Endodermal cell (in vitro differentiated cells): ENCODE measurements around the gene TCTN1. TPM values are rescaled to one million over a fixed set of nuclear protein-coding genes. Genes with fewer than 3 reads are reported as not detected.

Experiments
- DNase-seq: peaks from one replicate; pipeline ENCODE4 v3.0.0-alpha.2; 2017
- H3K27ac ChIP-seq: 2 replicates; pipeline ENCODE4 v1.5.1; 2013; ENCODE audit warnings: mild to moderate bottlenecking, low read depth, low read length, moderate library complexity
- H3K27me3 ChIP-seq: 2 replicates; pipeline ENCODE4 v1.6.1; 2013; ENCODE audit warnings: mild to moderate bottlenecking, low read length, moderate library complexity; ENCODE audit not compliant: insufficient read depth, control insufficient read depth, poor library complexity, severe bottlenecking
- H3K36me3 ChIP-seq: 2 replicates; pipeline ENCODE4 v1.7.0; 2013; ENCODE audit warnings: mild to moderate bottlenecking, low read length, moderate library complexity; ENCODE audit not compliant: control insufficient read depth, insufficient read depth
- H3K4me1 ChIP-seq: one replicate; pipeline ENCODE4 v1.7.0; 2013; ENCODE audit warnings: low read length; ENCODE audit not compliant: control insufficient read depth, insufficient read depth
- H3K4me3 ChIP-seq: 2 replicates; pipeline ENCODE4 v1.5.1; 2013; ENCODE audit warnings: mild to moderate bottlenecking, low read length, moderate library complexity
- H3K9ac ChIP-seq: 2 replicates; pipeline ENCODE4 v1.6.1; 2013; ENCODE audit warnings: mild to moderate bottlenecking, low read length, moderate library complexity; ENCODE audit not compliant: poor library complexity, severe bottlenecking; ENCODE audit errors: extremely low read depth
- H3K9me3 ChIP-seq: 2 replicates; pipeline ENCODE4 v1.6.1; 2013; ENCODE audit warnings: mild to moderate bottlenecking, low read length, moderate library complexity; ENCODE audit not compliant: control insufficient read depth
- H3K27ac Mint-ChIP-seq: 2 replicates; pipeline ENCODE4 v1.8.0; 2020; ENCODE audit warnings: mixed read lengths
- H3K27me3 Mint-ChIP-seq: 2 replicates; pipeline ENCODE4 v1.8.0; 2021; ENCODE audit warnings: mild to moderate bottlenecking, mixed read lengths; ENCODE audit not compliant: insufficient read depth
- H3K36me3 Mint-ChIP-seq: 2 replicates; pipeline ENCODE4 v1.8.0; 2020; ENCODE audit warnings: low read depth, mixed read lengths
- H3K4me1 Mint-ChIP-seq: 2 replicates; pipeline ENCODE4 v1.8.0; 2020; ENCODE audit warnings: mixed read lengths
- H3K4me3 Mint-ChIP-seq: 2 replicates; pipeline ENCODE4 v1.8.0; 2020; ENCODE audit warnings: mild to moderate bottlenecking, moderate library complexity, mixed read lengths
- H3K9me3 Mint-ChIP-seq: 2 replicates; pipeline ENCODE4 v1.8.0; 2020; ENCODE audit warnings: mild to moderate bottlenecking, mixed read lengths
- WGBS, 2 experiments: methylation state at CpG; one replicate each; pipeline versions ENCODE4 v1.1.5 to v1.1.7; 2013; ENCODE audit warnings: missing lambda C conversion rate in 2 of 2, mixed read lengths in 1 of 2; ENCODE audit not compliant: insufficient coverage in 1 of 2, insufficient read length in 1 of 2; 5-methylcytosine and 5-hydroxymethylcytosine counted together
- long read RNA-seq, 4 experiments: library from polyadenylated mRNA in 2 of 4; library from RNA in 1 of 4; library from capped mRNA in 1 of 4; stranded (forward) in 3 of 4; unstranded in 1 of 4; transcript quantifications; one replicate each; pipeline ENCODE4 v2.0.0, GENCODE V29; 2020 to 2021; ENCODE audit warnings: inconsistent platforms in 1 of 4
- polyA plus RNA-seq, 2 experiments: library from polyadenylated mRNA; stranded (reverse); fragments of 50-300 nt; gene quantifications; one replicate each; pipeline ENCODE4 v1.2.3, GENCODE V29; 2013
- total RNA-seq, 2 donors: library from RNA; stranded (reverse); fragmentation: NEBNext Ultra II Directional in 1 of 2; extraction: Animal tissue kit (Norgen Biotek cat#: 25700) in 1 of 2; gene quantifications; 2 replicates in 1 of 2; 3 replicates in 1 of 2; pipeline ENCODE4 v1.2.1, GENCODE V29; 2021
- TF ChIP-seq, protein P1 (sequence below): fragments of 200-600 bp; sonication (generic); conservative IDR thresholded peaks from 2 replicates; pipeline ENCODE4 v1.5.0; 2021; ENCODE audit warnings: antibody characterized with exemption, mild to moderate bottlenecking

TCTN1 gene
- total RNA-seq = 10 to 100 TPM; 29.5 to 44.9 TPM
- polyA plus RNA-seq (2013, experiment 1 of 2) = 41.6 TPM
- 30.6 TPM for polyA plus RNA-seq (2013, experiment 2 of 2)
- long read RNA-seq, experiment 1, partial matches to known transcripts = 0 of 5 reads
- long read RNA-seq, experiment 1, other reads (novel, unspliced or antisense) = 4 of 5 reads
- long read RNA-seq, experiment 2, transcript TCTN1-225 (15 exons, 2,309 nt) = major isoform, 26 of 58 reads
- long read RNA-seq, experiment 2, transcript TCTN1-223 (4 exons, 2,149 nt) = minor isoform, 5 of 58 reads
- long read RNA-seq, experiment 2, partial matches to known transcripts = 2 of 58 reads
- long read RNA-seq, experiment 2, other reads (novel, unspliced or antisense) = 20 of 58 reads
- long read RNA-seq, experiment 3, transcript TCTN1-225 (15 exons, 2,309 nt) = major isoform, 29 of 71 reads
- long read RNA-seq, experiment 3, transcript TCTN1-223 (4 exons, 2,149 nt) = minor isoform, 6 of 71 reads
- long read RNA-seq, experiment 3, partial matches to known transcripts = 7 of 71 reads
- long read RNA-seq, experiment 3, other reads (novel, unspliced or antisense) = 24 of 71 reads
- long read RNA-seq, experiment 4, transcript TCTN1-225 (15 exons, 2,309 nt) = major isoform, 17 of 44 reads
- long read RNA-seq, experiment 4, partial matches to known transcripts = 3 of 44 reads
- long read RNA-seq, experiment 4, other reads (novel, unspliced or antisense) = 17 of 44 reads

DNA sequence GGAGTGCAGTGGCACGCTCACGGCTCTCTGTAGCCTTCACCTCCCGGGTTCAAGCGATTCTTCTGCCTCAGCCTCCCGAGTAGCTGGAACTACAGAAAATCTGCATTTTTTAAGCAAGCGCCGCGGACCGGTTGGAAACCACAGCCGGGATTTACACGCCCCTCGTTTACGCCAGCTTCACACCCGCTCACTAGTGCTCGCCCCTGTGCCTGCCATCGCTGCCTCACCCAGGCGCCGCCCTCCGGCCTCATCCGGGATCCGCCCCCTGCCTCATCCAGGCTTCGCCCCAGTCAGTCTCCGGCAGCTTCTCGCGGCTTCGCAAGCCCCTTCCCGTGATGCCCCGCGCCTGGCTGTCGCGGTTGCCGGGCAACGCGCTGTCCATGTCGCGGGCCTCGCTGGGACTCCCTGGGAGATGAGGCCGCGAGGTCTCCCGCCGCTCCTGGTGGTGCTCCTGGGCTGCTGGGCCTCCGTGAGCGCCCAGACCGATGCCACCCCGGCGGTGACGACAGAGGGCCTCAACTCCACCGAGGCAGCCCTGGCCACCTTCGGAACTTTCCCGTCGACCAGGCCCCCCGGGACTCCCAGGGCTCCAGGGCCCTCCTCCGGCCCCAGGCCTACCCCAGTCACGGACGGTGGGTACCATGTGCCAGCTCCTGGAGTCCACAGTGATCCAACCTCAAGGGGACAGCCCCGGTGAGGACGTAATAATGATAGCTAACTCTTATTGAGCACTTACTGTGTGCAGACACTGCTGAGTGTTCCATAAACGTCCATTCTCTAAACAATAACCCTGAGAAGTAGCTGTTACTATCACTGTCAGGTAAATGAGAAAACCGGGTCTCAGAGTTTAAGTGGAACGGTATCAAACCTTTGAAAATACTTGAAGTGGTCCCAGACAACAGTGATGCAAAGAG, at the start of gene TCTN1:
TCTN1 (plus strand) TSS at position 359 of the 914 bp plus-strand sequence; CDS start at position 413, 54 bp downstream.
- TF ChIP-seq, protein P1, sequence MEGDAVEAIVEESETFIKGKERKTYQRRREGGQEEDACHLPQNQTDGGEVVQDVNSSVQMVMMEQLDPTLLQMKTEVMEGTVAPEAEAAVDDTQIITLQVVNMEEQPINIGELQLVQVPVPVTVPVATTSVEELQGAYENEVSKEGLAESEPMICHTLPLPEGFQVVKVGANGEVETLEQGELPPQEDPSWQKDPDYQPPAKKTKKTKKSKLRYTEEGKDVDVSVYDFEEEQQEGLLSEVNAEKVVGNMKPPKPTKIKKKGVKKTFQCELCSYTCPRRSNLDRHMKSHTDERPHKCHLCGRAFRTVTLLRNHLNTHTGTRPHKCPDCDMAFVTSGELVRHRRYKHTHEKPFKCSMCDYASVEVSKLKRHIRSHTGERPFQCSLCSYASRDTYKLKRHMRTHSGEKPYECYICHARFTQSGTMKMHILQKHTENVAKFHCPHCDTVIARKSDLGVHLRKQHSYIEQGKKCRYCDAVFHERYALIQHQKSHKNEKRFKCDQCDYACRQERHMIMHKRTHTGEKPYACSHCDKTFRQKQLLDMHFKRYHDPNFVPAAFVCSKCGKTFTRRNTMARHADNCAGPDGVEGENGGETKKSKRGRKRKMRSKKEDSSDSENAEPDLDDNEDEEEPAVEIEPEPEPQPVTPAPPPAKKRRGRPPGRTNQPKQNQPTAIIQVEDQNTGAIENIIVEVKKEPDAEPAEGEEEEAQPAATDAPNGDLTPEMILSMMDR = no peak
- H3K27me3 ChIP-seq = no peaks in the 10 kb centered on the region
- H3K4me1 Mint-ChIP-seq = no peaks in the 10 kb centered on the region
- H3K9me3 ChIP-seq = no peaks in the 10 kb centered on the region
- no peaks in the 10 kb centered on the region for H3K4me1 ChIP-seq
- H3K9me3 Mint-ChIP-seq = no peaks in the 10 kb centered on the region
- H3K9ac ChIP-seq = peak within 1 kb of the TSS; percentile 67
- H3K27ac Mint-ChIP-seq = peak within 1 kb of the TSS; percentile 89
- H3K4me3 ChIP-seq = peak within 1 kb of the TSS; percentile 88
- WGBS, 2 experiments = 5 to 10% methylated on average over 35 to 60 of the region's 60 CpGs
- H3K27me3 Mint-ChIP-seq = peaks cover 3% of the 10 kb centered on the region
- peak; percentile 100 for DNase-seq
- peaks cover 3% of the 10 kb centered on the region for H3K36me3 Mint-ChIP-seq
- H3K36me3 ChIP-seq = no peaks in the 10 kb centered on the region
- peak within 1 kb of the TSS; percentile 77 for H3K4me3 Mint-ChIP-seq
- H3K27ac ChIP-seq = no peak within 1 kb of the TSS

DNA sequence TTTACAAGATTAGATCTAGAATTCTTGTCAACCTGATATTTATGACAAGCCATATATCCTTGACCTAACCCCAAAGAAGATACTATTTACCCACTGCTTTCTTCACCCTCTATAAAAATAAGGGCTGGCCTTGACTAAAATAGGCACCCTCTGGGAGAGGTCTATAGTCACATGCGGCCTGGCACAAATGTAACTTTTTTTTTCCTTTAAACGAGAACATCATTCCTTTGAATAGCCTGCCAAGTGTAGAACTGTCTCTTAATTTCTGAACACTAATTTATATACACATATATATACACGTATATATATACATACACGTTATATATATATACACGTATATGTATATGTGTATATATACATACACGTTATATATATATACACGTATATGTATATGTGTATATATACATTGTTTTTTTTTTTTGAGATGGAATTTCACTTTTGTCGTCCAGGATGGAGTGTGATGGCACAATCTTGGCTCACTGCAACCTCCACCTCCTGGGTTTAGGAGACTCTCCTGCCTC, 49.4 kb upstream of the TCTN1 start:
- no peaks in the 10 kb centered on the region for H3K27me3 Mint-ChIP-seq
- 79 to 97% methylated on average over 2 to 3 of the region's 8 CpGs for WGBS, 2 experiments
- H3K27me3 ChIP-seq = no peaks in the 10 kb centered on the region
- H3K4me3 ChIP-seq = no peak overlapping the region
- no peak overlapping the region for H3K9ac ChIP-seq
- H3K4me3 Mint-ChIP-seq = no peak overlapping the region
- H3K9me3 Mint-ChIP-seq = peaks cover 15% of the 10 kb centered on the region
- no peak overlapping the region for H3K27ac ChIP-seq
- TF ChIP-seq, protein P1 = no peak
- no peaks in the 10 kb centered on the region for H3K36me3 ChIP-seq
- H3K9me3 ChIP-seq = peaks cover 8% of the 10 kb centered on the region
- peaks cover 7% of the 10 kb centered on the region for H3K36me3 Mint-ChIP-seq
- H3K4me1 Mint-ChIP-seq = peaks cover 20% of the 10 kb centered on the region
- no peak for DNase-seq
- peaks cover 10% of the 10 kb centered on the region for H3K4me1 ChIP-seq
- no peak overlapping the region for H3K27ac Mint-ChIP-seq
